ENCODE results near the gene HEATR5B.
A peak's percentile ranks its signal among the peaks of the same experiment; 100 is the strongest.
"Not testable (repeated sequence)": the region's sequence is repeated elsewhere in the genome, so short reads cannot be mapped to it uniquely, and the experiment has no call there.

The HEATR5B gene

GRCh38 chr2:36982467-36982866, 101.7 kb downstream of the HEATR5B start:
- DNase-seq (ENCODE audit: low read depth in 1 of 2, low spot score in 1 of 2), result no peak

- no peak for DNase-seq (ENCODE audit: low read depth in 1 of 2, low spot score in 1 of 2)
Measured at GRCh38 chr2:36981911-36982310, 102.3 kb downstream of the HEATR5B start.

GRCh38 chr2:36979007-36979406, 105.2 kb downstream of the HEATR5B start:
- not testable (repeated sequence) for DNase-seq (ENCODE audit: low read depth in 1 of 2, low spot score in 1 of 2)

GRCh38 chr2:36976065-36976464, 108.1 kb downstream of the HEATR5B start:
- no peak for DNase-seq (ENCODE audit: low read depth in 1 of 2, low spot score in 1 of 2)

GRCh38 chr2:36975306-36975705, 108.9 kb downstream of the HEATR5B start:
- DNase-seq (ENCODE audit: low read depth in 1 of 2, low spot score in 1 of 2), result no peak

- DNase-seq (ENCODE audit: low read depth in 1 of 2, low spot score in 1 of 2), result no peak
Measured at GRCh38 chr2:36973320-36973719, 110.9 kb downstream of the HEATR5B start.

- DNase-seq (ENCODE audit: low read depth in 1 of 2, low spot score in 1 of 2), result no peak
Measured at GRCh38 chr2:36971990-36972389, 112.2 kb downstream of the HEATR5B start.

- no peak for DNase-seq (ENCODE audit: low read depth in 1 of 2, low spot score in 1 of 2)
Measured at GRCh38 chr2:36967236-36967876, 116.8 kb downstream of the HEATR5B start.

GRCh38 chr2:36966370-36967235, 117.6 kb downstream of the HEATR5B start, which contains the start of gene STRN:
STRN (minus strand) TSS chr2:36966536; CDS start chr2:36966463, 73 bp downstream.
- DNase-seq (ENCODE audit: low read depth in 1 of 2, low spot score in 1 of 2), result peak; percentile 97 to 98

- DNase-seq (ENCODE audit: low read depth in 1 of 2, low spot score in 1 of 2), result peak; percentile 3 to 28
Measured at GRCh38 chr2:36965751-36966369, 118.3 kb downstream of the HEATR5B start.

- DNase-seq (ENCODE audit: low read depth in 1 of 2, low spot score in 1 of 2), result no peak
Measured at GRCh38 chr2:36965206-36965605, 119.0 kb downstream of the HEATR5B start.

GRCh38 chr2:36964496-36965058, 119.6 kb downstream of the HEATR5B start:
- no peak for DNase-seq (ENCODE audit: low read depth in 1 of 2, low spot score in 1 of 2)

GRCh38 chr2:36963734-36964133, 120.4 kb downstream of the HEATR5B start:
- no peak for DNase-seq (ENCODE audit: low read depth in 1 of 2, low spot score in 1 of 2)

- DNase-seq (ENCODE audit: low read depth in 1 of 2, low spot score in 1 of 2), result no peak
Measured at GRCh38 chr2:36963106-36963505, 121.1 kb downstream of the HEATR5B start.

GRCh38 chr2:36960773-36961172, 123.4 kb downstream of the HEATR5B start:
- no peak for DNase-seq (ENCODE audit: low read depth in 1 of 2, low spot score in 1 of 2)

- DNase-seq (ENCODE audit: low read depth in 1 of 2, low spot score in 1 of 2), result no peak
Measured at GRCh38 chr2:36960005-36960675, 124.0 kb downstream of the HEATR5B start.

GRCh38 chr2:36954977-36955607, 129.1 kb downstream of the HEATR5B start:
- DNase-seq (ENCODE audit: low read depth in 1 of 2, low spot score in 1 of 2), result no peak

- DNase-seq (ENCODE audit: low read depth in 1 of 2, low spot score in 1 of 2), result no peak
Measured at GRCh38 chr2:36952748-36953197, 131.4 kb downstream of the HEATR5B start.

GRCh38 chr2:36951574-36951973, 132.6 kb downstream of the HEATR5B start:
- DNase-seq (ENCODE audit: low read depth in 1 of 2, low spot score in 1 of 2), result no peak

GRCh38 chr2:36951027-36951518, 133.1 kb downstream of the HEATR5B start:
- no peak for DNase-seq (ENCODE audit: low read depth in 1 of 2, low spot score in 1 of 2)

All from stimulated activated CD4-positive, alpha-beta T cell treated with anti-CD3 and anti-CD28 coated beads, Interleukin-15, amount 100 ng/mL, for 1 hour (primary cell).